Measurements from ENCODE around the gene DSCAML1. TPM values are rescaled to one million over a fixed set of nuclear protein-coding genes. Genes with fewer than 3 reads are reported as not detected.

Gene DSCAML1
- total RNA-seq, 1 experiment from 2014 or later, result 0.15 TPM

DNA sequence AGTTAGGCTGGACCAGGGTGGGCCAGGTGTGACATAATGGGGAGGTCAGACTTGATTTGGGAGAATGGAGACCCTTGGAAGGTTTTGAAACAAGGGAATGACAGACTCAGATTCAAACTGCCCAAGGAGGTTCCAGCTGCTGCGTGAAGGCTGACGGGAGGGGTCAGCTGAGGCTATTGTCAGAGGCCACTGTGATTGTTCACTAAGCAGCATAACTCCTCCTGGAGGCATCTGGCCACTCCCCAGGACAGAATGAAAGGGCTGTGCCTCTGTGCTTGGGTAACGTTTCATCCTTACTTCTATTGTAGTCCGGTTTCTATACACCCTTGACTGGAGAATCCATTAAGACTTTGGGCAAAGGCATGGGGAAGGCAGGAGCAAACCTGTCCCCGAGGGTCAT, 126.6 kb downstream of the DSCAML1 start:
- Mint-ChIP-seq H3K9me3 (peaks cover 0 to 2% of the 10 kb centered on the region in 2 experiments; a peak in 2 of 5 replicates), H3K27ac (no peak overlapping the region), H3K4me3 (peak overlapping the region; percentile 25 to 60; a peak in 3 of 5 replicates), H3K4me1 (peaks cover 40 to 50% of the 10 kb centered on the region in 2 experiments), H3K36me3 (ENCODE audit: insufficient read depth in 1 of 3, low read depth in 3 of 3) (no peaks in the 10 kb centered on the region; a peak in 1 of 7 replicates), H3K27me3 (ENCODE audit: low read depth) (peaks cover 46% of the 10 kb centered on the region)
- Histone ChIP-seq H3K9ac (ENCODE audit: extremely low read depth, insufficient read length, low read length) (no peak overlapping the region), H2BK5ac (ENCODE audit: insufficient read length, low read length) (no peak overlapping the region), H3K14ac (ENCODE audit: insufficient read depth, low read length) (no peak overlapping the region), H4K20me1 (ENCODE audit: control insufficient read depth, insufficient read depth, insufficient read length) (no peaks in the 10 kb centered on the region), H2AK5ac (ENCODE audit: insufficient read length, low read length) (no peak overlapping the region), H3K27me3 (ENCODE audit: insufficient read depth, low read length) (no peaks in the 10 kb centered on the region), H3K4ac (ENCODE audit: low read depth, low read length) (no peak overlapping the region), H2BK12ac (ENCODE audit: insufficient read length, low read depth, low read length) (no peak overlapping the region), H3K56ac (ENCODE audit: insufficient read length, low read depth, low read length) (no peak overlapping the region), H3K79me2 (ENCODE audit: insufficient read depth, low read length) (no peaks in the 10 kb centered on the region), H4K5ac (ENCODE audit: insufficient read length, low read depth, low read length) (no peak overlapping the region), H3K23ac (ENCODE audit: insufficient read length, low read depth, low read length) (no peak overlapping the region), H3K4me1 (ENCODE audit: insufficient read depth, low read length) (peaks cover 8% of the 10 kb centered on the region; the same call in 1 of the 2 replicates), H3K9me3 (ENCODE audit: control insufficient read depth, low read depth, low read length) (no peaks in the 10 kb centered on the region), H4K91ac (ENCODE audit: insufficient read length, low read depth, low read length) (no peak overlapping the region), H2BK120ac (ENCODE audit: low read depth, low read length, poor library complexity, severe bottlenecking) (no peak overlapping the region), H4K8ac (replicated peaks; ENCODE audit: insufficient read length, low read depth, low read length) (no peak overlapping the region), H3K23me2 (ENCODE audit: insufficient read length, low read depth, low read length, poor library complexity, severe bottlenecking) (no peaks in the 10 kb centered on the region), H3K79me1 (ENCODE audit: insufficient read depth, low read depth, low read length, poor library complexity, severe bottlenecking) (no peaks in the 10 kb centered on the region), H3T11ph (ENCODE audit: low read length) (no peak overlapping the region), H2BK20ac (ENCODE audit: low read depth, low read length, poor library complexity, severe bottlenecking) (no peak overlapping the region), H2BK15ac (ENCODE audit: low read depth, low read length) (no peak overlapping the region), H3K27ac (ENCODE audit: insufficient read length, low read depth, low read length) (no peak overlapping the region), H2AFZ (ENCODE audit: low read length) (no peak overlapping the region), H3K4me2 (ENCODE audit: insufficient read depth, insufficient read length, low read length) (peak overlapping the region; percentile 5), H3K18ac (ENCODE audit: insufficient read length, low read depth, low read length) (no peak overlapping the region)
- no peak for DNase-seq
- WGBS (ENCODE audit: extremely low coverage, insufficient read length, low lambda C conversion rate), result no CpG with 5 or more reads among the region's 5 CpGs
- TF ChIP-seq, protein P1, sequence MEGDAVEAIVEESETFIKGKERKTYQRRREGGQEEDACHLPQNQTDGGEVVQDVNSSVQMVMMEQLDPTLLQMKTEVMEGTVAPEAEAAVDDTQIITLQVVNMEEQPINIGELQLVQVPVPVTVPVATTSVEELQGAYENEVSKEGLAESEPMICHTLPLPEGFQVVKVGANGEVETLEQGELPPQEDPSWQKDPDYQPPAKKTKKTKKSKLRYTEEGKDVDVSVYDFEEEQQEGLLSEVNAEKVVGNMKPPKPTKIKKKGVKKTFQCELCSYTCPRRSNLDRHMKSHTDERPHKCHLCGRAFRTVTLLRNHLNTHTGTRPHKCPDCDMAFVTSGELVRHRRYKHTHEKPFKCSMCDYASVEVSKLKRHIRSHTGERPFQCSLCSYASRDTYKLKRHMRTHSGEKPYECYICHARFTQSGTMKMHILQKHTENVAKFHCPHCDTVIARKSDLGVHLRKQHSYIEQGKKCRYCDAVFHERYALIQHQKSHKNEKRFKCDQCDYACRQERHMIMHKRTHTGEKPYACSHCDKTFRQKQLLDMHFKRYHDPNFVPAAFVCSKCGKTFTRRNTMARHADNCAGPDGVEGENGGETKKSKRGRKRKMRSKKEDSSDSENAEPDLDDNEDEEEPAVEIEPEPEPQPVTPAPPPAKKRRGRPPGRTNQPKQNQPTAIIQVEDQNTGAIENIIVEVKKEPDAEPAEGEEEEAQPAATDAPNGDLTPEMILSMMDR (conservative IDR thresholded peaks at IDR 0.05), result no peak

All from H9 (cell line).